ENCODE results near the gene FAM107B. TPM values are rescaled to one million over a fixed set of nuclear protein-coding genes. Genes with fewer than 3 reads are reported as not detected.
"Not testable (repeated sequence)": the region's sequence is repeated elsewhere in the genome, so short reads cannot be mapped to it uniquely, and the experiment has no call there.

The FAM107B gene
- total RNA-seq, 1 donor from 2014 or later, result 13.6 TPM

DNA sequence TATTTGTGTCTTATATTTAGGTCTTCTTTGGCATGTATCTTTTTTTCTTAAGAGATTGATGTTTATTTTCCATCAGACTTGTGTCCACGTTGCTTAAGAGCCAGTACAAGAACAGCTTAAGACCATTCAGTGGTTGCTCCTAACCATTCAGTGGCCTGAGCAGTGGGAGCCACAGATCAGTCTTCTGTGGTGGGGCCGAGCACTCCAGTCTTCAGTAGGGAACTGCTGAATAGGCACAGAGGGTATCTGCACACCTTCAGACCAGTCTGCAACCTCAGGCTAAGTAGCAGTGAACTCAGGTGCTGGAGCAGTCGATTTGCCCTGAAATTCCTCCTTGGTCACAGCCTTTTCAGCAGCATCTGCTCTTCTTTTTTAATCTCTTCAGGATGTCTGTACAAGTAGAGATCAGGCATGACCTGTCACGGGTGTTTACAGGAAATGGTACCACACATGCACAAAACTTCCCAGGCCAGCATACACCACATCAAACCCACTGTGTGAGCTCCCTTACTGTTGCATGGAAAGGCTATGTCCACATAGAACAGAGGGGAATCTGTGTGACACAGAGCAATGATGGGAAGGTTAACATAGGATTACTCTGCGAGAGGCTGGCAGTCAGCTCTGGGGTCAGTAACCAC lies 51.5 kb downstream of the FAM107B start:
- Histone ChIP-seq H3K4me1 (ENCODE audit: control insufficient read depth in 3 of 3, insufficient read depth in 3 of 3, low read length in 3 of 3) (no peaks in the 10 kb centered on the region), H3K27me3 (ENCODE audit: control insufficient read depth in 3 of 3, insufficient read depth in 3 of 3, low read length in 3 of 3) (peaks cover 0 to 4% (median 0%) of the 10 kb centered on the region in 3 donors), H3K36me3 (ENCODE audit: control insufficient read depth in 3 of 3, insufficient read depth in 3 of 3, low read length in 3 of 3) (no peaks in the 10 kb centered on the region), H3K4me3 (ENCODE audit: low read length in 3 of 3) (no peak overlapping the region), H3K9ac (ENCODE audit: low read depth in 1 of 3, low read length in 3 of 3) (no peak overlapping the region), H3K27ac (ENCODE audit: low read depth, low read length) (no peak overlapping the region), H3K9me3 (ENCODE audit: control insufficient read depth in 3 of 3, low read length in 3 of 3) (peaks cover 0 to 2% (median 0%) of the 10 kb centered on the region in 3 donors)

DNA sequence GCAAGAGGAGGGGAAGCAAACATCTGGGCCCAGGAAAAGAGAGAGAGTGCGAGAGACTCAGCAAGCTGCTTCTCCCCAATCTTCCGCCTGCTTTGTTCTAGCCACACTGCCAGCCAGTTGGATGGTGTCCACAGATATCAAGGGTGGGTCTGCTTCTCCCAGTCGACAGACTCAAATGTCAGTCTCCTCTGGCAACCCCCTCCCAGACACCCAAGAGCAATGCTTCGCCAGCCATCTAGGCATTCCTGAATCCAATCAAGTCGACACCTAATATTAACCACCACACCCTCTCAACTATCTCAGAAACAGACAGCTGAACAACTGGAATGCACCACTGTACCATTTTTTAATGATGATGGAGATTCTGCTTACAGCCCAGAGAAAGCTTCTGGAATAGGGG lies 57.1 kb downstream of the FAM107B start:
- H3K36me3 ChIP-seq (ENCODE audit: control insufficient read depth in 3 of 3, insufficient read depth in 3 of 3, low read length in 3 of 3), result no peaks in the 10 kb centered on the region
- no peak overlapping the region for H3K4me3 ChIP-seq (ENCODE audit: low read length in 3 of 3)
- H3K27ac ChIP-seq (ENCODE audit: low read depth, low read length), result no peak overlapping the region
- peaks cover 0 to 3% (median 0%) of the 10 kb centered on the region in 3 donors for H3K9me3 ChIP-seq (ENCODE audit: control insufficient read depth in 3 of 3, low read length in 3 of 3)
- no peaks in the 10 kb centered on the region for H3K27me3 ChIP-seq (ENCODE audit: control insufficient read depth in 3 of 3, insufficient read depth in 3 of 3, low read length in 3 of 3)
- no peak overlapping the region for H3K9ac ChIP-seq (ENCODE audit: low read depth in 1 of 3, low read length in 3 of 3)
- no peaks in the 10 kb centered on the region for H3K4me1 ChIP-seq (ENCODE audit: control insufficient read depth in 3 of 3, insufficient read depth in 3 of 3, low read length in 3 of 3)

DNA sequence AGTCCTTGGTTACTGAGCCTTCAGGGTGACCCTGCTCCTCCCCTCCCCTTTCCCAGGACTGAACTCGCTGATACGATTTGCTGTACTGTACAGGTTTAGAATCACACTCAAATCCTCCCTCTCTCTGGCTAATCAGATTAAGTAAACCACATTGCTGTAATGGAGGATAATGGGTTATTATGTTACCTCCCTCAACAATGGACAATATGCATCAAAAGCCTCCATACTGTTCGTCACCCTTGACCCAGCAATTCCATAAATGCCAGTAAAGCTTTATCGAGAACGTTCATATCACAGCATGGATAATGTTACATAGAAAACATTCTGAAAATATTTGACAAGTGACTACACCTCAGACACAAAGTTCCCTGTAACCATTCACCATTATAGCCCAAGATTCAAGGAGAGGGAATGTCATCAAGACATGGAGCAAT lies 61.7 kb downstream of the FAM107B start:
- H3K9ac ChIP-seq (ENCODE audit: low read depth in 1 of 3, low read length in 3 of 3), result no peak overlapping the region
- H3K27me3 ChIP-seq (ENCODE audit: control insufficient read depth in 3 of 3, insufficient read depth in 3 of 3, low read length in 3 of 3), result no peaks in the 10 kb centered on the region
- no peak overlapping the region for H3K27ac ChIP-seq (ENCODE audit: low read depth, low read length)

DNA sequence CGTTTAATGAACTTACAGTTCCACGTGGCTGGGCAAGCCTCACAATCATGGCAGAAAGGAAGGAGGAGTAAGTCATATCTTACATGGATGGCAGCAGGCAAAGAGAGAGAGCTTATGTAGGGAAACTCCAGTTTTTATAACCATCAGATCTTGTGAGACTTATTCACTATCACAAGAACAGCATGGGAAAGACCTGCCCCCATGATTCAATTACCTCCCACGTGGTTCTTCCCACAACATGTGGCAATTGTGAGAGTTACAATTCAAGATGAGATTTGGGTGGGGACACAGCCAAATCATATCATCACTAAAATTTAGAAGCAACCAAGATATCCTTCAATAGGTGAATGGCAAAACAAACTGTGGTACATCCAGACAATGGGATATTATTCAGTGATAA lies 65.4 kb downstream of the FAM107B start:
- not testable (repeated sequence) for H3K27ac ChIP-seq (ENCODE audit: low read depth, low read length); H3K9me3 ChIP-seq (ENCODE audit: control insufficient read depth in 3 of 3, low read length in 3 of 3); H3K36me3 ChIP-seq (ENCODE audit: control insufficient read depth in 3 of 3, insufficient read depth in 3 of 3, low read length in 3 of 3); H3K4me1 ChIP-seq (ENCODE audit: control insufficient read depth in 3 of 3, insufficient read depth in 3 of 3, low read length in 3 of 3); H3K4me3 ChIP-seq (ENCODE audit: low read length in 3 of 3); H3K9ac ChIP-seq (ENCODE audit: low read depth in 1 of 3, low read length in 3 of 3); H3K27me3 ChIP-seq (ENCODE audit: control insufficient read depth in 3 of 3, insufficient read depth in 3 of 3, low read length in 3 of 3)

More for the DNA sequence above, 61.7 kb downstream of the FAM107B start:
- H3K9me3 ChIP-seq (ENCODE audit: control insufficient read depth in 3 of 3, low read length in 3 of 3), result peaks cover 0 to 3% (median 0%) of the 10 kb centered on the region in 3 donors
- no peaks in the 10 kb centered on the region for H3K4me1 ChIP-seq (ENCODE audit: control insufficient read depth in 3 of 3, insufficient read depth in 3 of 3, low read length in 3 of 3)
- no peaks in the 10 kb centered on the region for H3K36me3 ChIP-seq (ENCODE audit: control insufficient read depth in 3 of 3, insufficient read depth in 3 of 3, low read length in 3 of 3)
- no peak overlapping the region for H3K4me3 ChIP-seq (ENCODE audit: low read length in 3 of 3)

DNA sequence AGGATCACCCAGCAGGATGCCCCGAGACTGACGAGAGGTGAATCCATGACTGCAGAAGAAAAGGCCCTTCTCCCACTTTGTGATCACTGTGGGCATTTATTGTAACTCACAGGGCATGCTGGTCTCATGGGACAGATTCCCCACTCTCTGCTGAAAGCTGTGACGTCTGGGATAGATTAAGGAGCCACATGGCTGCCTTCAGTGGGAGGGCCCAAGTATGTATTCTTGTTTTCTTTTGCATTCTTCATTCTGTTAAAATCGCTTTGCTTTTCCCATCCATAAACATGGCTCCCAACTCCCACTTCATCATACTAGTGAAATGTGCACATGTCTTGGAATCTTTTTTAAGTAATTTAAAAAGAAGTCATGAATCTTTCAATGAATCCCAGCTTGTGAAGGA lies 67.2 kb downstream of the FAM107B start:
- Histone ChIP-seq H3K9me3 (ENCODE audit: control insufficient read depth in 3 of 3, low read length in 3 of 3) (no peaks in the 10 kb centered on the region), H3K27ac (ENCODE audit: low read depth, low read length) (no peak overlapping the region)

DNA sequence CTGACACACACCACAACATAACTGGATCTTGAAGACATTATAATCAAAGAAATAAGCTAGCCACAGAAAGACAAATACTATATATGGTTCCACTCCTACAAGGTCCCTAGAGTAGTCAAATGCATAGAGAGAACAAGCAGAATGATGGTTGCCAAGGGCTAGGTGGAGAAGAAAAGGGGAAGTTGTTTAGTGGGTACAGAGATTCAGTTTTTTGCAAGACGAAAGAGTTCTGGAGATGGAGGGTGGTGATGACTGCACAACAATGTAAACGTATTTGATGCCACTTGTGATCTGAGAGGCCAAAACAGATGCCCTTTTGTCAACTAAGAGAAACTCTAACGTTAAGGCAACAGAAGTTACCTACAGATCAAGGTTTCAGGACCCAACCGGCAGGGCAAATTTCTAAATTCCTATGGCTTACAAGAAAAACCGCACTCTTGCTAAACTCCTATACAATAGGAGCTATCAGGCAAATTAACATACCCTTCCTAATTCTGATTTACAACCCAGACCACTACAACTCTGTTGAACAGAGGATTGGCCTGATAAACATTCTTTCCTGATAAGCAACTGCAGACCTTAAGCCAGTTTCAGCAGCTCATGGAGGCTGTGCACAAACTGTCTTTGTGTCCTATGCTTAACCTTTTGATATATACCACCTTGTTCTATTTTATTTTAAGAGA lies 69.0 kb downstream of the FAM107B start:
- H3K9ac ChIP-seq (ENCODE audit: low read depth in 1 of 3, low read length in 3 of 3), result no peak overlapping the region
- H3K27ac ChIP-seq (ENCODE audit: low read depth, low read length), result no peak overlapping the region
- no peak overlapping the region for H3K4me3 ChIP-seq (ENCODE audit: low read length in 3 of 3)
- no peaks in the 10 kb centered on the region for H3K27me3 ChIP-seq (ENCODE audit: control insufficient read depth in 3 of 3, insufficient read depth in 3 of 3, low read length in 3 of 3)
- no peaks in the 10 kb centered on the region for H3K4me1 ChIP-seq (ENCODE audit: control insufficient read depth in 3 of 3, insufficient read depth in 3 of 3, low read length in 3 of 3)
- no peaks in the 10 kb centered on the region for H3K9me3 ChIP-seq (ENCODE audit: control insufficient read depth in 3 of 3, low read length in 3 of 3)
- no peaks in the 10 kb centered on the region for H3K36me3 ChIP-seq (ENCODE audit: control insufficient read depth in 3 of 3, insufficient read depth in 3 of 3, low read length in 3 of 3)

More for the DNA sequence above, 67.2 kb downstream of the FAM107B start:
- Histone ChIP-seq H3K9ac (ENCODE audit: low read depth in 1 of 3, low read length in 3 of 3) (no peak overlapping the region), H3K27me3 (ENCODE audit: control insufficient read depth in 3 of 3, insufficient read depth in 3 of 3, low read length in 3 of 3) (no peaks in the 10 kb centered on the region), H3K4me3 (ENCODE audit: low read length in 3 of 3) (no peak overlapping the region), H3K4me1 (ENCODE audit: control insufficient read depth in 3 of 3, insufficient read depth in 3 of 3, low read length in 3 of 3) (no peaks in the 10 kb centered on the region), H3K36me3 (ENCODE audit: control insufficient read depth in 3 of 3, insufficient read depth in 3 of 3, low read length in 3 of 3) (no peaks in the 10 kb centered on the region)

DNA sequence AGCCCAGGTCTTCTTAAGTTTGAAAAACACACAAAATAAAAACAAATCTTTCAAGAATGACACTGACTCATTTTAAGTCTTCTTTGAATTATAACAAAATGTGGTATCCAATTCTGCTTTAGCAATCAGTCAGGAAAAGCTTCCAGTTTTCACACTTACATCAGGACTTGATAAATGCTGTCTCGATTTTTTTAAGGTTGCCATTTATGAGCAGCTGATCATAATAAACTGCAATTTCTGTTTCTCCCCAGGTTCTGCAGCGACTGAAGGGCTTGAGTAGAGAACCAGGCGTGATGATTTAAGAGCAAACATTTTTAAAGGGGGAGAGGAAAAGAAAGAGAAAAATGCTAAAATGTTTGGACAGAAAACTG lies 71.1 kb downstream of the FAM107B start:
- Histone ChIP-seq H3K9me3 (ENCODE audit: control insufficient read depth in 3 of 3, low read length in 3 of 3) (peaks cover 0 to 2% (median 0%) of the 10 kb centered on the region in 3 donors), H3K9ac (ENCODE audit: low read depth in 1 of 3, low read length in 3 of 3) (no peak overlapping the region), H3K4me1 (ENCODE audit: control insufficient read depth in 3 of 3, insufficient read depth in 3 of 3, low read length in 3 of 3) (no peaks in the 10 kb centered on the region), H3K27me3 (ENCODE audit: control insufficient read depth in 3 of 3, insufficient read depth in 3 of 3, low read length in 3 of 3) (no peaks in the 10 kb centered on the region), H3K4me3 (ENCODE audit: low read length in 3 of 3) (no peak overlapping the region), H3K27ac (ENCODE audit: low read depth, low read length) (no peak overlapping the region), H3K36me3 (ENCODE audit: control insufficient read depth in 3 of 3, insufficient read depth in 3 of 3, low read length in 3 of 3) (no peaks in the 10 kb centered on the region)

DNA sequence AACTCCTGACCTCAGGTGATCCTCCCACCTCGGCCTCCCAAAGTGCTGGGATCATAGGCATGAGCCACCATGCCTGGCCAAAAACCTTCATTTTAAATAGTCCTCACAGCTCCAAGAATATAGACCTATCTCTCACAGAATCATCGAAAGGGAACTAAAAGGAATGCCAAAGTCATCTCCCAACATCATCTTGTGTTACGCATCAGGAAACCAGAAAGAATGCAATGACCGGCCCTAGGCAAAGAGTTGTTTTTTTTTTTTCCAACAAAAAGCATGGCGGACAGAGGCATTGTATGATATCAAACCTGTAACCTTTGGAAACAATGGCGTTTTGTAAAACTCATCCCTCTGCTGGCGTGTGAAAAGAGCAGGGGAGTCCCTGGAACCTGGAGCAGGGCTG lies 73.2 kb downstream of the FAM107B start:
- peaks cover 0 to 2% (median 0%) of the 10 kb centered on the region in 3 donors for H3K9me3 ChIP-seq (ENCODE audit: control insufficient read depth in 3 of 3, low read length in 3 of 3)
- H3K9ac ChIP-seq (ENCODE audit: low read depth in 1 of 3, low read length in 3 of 3), result no peak overlapping the region
- H3K36me3 ChIP-seq (ENCODE audit: control insufficient read depth in 3 of 3, insufficient read depth in 3 of 3, low read length in 3 of 3), result no peaks in the 10 kb centered on the region
- no peak overlapping the region for H3K27ac ChIP-seq (ENCODE audit: low read depth, low read length)
- no peak overlapping the region for H3K4me3 ChIP-seq (ENCODE audit: low read length in 3 of 3)
- no peaks in the 10 kb centered on the region for H3K4me1 ChIP-seq (ENCODE audit: control insufficient read depth in 3 of 3, insufficient read depth in 3 of 3, low read length in 3 of 3)
- no peaks in the 10 kb centered on the region for H3K27me3 ChIP-seq (ENCODE audit: control insufficient read depth in 3 of 3, insufficient read depth in 3 of 3, low read length in 3 of 3)

DNA sequence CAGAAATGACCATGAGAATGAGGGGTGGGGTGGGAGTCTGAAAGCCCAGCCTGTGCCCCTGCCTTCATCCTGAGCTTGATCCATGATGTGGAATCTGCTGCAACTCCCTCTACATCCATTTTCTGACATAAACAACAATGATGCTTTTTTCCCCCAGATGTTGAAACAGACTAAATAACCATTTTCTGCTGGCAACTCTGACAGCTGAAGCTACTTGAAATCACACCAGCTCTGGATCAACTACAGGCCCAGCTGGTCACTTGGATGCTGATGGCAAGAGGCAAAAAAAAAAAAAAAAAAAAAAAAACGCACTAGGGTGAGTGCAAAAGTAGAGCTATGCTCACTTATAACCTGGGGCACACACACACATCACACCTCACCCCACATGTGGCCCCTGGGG lies 74.2 kb downstream of the FAM107B start:
- Histone ChIP-seq H3K4me1 (ENCODE audit: control insufficient read depth in 3 of 3, insufficient read depth in 3 of 3, low read length in 3 of 3) (no peaks in the 10 kb centered on the region), H3K4me3 (ENCODE audit: low read length in 3 of 3) (no peak overlapping the region), H3K9me3 (ENCODE audit: control insufficient read depth in 3 of 3, low read length in 3 of 3) (peaks cover 0 to 2% (median 0%) of the 10 kb centered on the region in 3 donors), H3K9ac (ENCODE audit: low read depth in 1 of 3, low read length in 3 of 3) (no peak overlapping the region), H3K27ac (ENCODE audit: low read depth, low read length) (no peak overlapping the region), H3K27me3 (ENCODE audit: control insufficient read depth in 3 of 3, insufficient read depth in 3 of 3, low read length in 3 of 3) (no peaks in the 10 kb centered on the region), H3K36me3 (ENCODE audit: control insufficient read depth in 3 of 3, insufficient read depth in 3 of 3, low read length in 3 of 3) (no peaks in the 10 kb centered on the region)

DNA sequence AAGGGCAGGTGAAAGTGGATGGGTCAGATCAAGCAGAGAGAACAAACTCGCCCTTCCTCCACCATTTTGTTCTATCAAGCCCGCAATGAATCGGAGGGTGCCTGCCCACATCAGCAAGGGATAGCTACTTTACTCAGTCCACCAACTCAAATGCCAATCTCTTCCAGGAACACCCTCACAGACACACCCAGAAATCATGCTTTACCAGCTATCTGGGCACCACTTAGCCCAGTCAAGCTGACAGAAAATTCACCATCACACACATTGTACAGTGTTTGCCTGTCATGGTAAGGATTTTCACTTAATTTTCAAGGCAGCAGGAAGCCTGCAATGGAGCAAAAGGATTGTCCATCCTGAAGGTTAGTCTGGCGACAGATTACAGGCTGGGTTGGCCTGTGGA lies 75.2 kb downstream of the FAM107B start:
- H3K9me3 ChIP-seq (ENCODE audit: control insufficient read depth in 3 of 3, low read length in 3 of 3), result peaks cover 0 to 2% (median 0%) of the 10 kb centered on the region in 3 donors
- no peaks in the 10 kb centered on the region for H3K4me1 ChIP-seq (ENCODE audit: control insufficient read depth in 3 of 3, insufficient read depth in 3 of 3, low read length in 3 of 3)
- no peak overlapping the region for H3K9ac ChIP-seq (ENCODE audit: low read depth in 1 of 3, low read length in 3 of 3)
- no peaks in the 10 kb centered on the region for H3K36me3 ChIP-seq (ENCODE audit: control insufficient read depth in 3 of 3, insufficient read depth in 3 of 3, low read length in 3 of 3)
- no peak overlapping the region for H3K4me3 ChIP-seq (ENCODE audit: low read length in 3 of 3)
- H3K27me3 ChIP-seq (ENCODE audit: control insufficient read depth in 3 of 3, insufficient read depth in 3 of 3, low read length in 3 of 3), result no peaks in the 10 kb centered on the region
- H3K27ac ChIP-seq (ENCODE audit: low read depth, low read length), result no peak overlapping the region

Measured in skeletal muscle tissue (tissue), 4 donors.